HG02610 (cell line): ENCODE results near the gene CBL.
A peak's percentile ranks its signal among the peaks of the same experiment; 100 is the strongest.

ENCODE experiments used
- ATAC-seq: cut with Tn5 transposase; IDR thresholded peaks from one replicate; pipeline ENCODE4 v1.9.1; 2021; ENCODE audit warnings: mild to moderate bottlenecking, moderate library complexity; ENCODE audit not compliant: unreplicated experiment

CBL gene

GRCh38 chr11:119307974-119308373 lies 101.8 kb downstream of the CBL start:
- ATAC-seq: no peak

DNA sequence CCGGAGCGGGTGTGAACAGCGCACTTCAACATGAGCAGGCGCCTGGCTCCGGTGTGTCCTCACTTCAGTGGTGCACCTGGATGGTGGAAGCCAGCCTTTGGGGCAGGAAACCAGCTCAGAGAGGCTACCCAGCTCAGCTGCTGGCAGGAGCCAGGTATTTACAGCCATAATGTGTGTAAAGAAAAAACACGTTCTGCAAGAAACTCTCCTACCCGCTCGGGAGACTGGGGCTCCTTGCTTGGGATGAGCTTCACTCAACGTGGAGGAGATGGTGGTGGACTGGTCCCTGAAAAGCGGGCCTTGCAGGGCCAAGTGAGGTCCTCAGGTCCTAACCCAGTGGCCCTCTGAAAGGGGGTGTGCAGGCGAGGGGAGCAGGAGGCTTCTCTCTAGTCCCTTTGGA lies 103.3 kb downstream of the CBL start:
- no peak for ATAC-seq

GRCh38 chr11:119309953-119310681 lies 104.0 kb downstream of the CBL start:
- no peak for ATAC-seq

DNA sequence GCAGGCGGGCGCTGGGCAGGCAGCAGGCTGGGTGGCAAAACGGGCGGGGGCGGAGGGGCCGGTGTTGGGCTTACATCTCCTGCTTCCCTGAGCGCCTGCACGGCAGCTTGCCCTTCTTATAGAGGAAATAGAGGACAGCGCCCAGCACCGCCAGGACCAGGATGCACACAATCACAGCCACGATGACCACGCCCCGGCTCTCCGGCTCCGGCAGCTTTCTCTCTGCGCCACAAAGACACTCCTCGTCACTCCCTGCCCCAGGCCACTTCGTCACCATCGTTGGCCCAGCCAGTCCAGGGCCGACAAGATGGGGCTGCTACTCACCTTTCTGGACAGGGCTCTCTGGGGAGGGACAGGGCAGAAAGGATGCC lies 104.5 kb downstream of the CBL start:
- ATAC-seq: no peak

DNA sequence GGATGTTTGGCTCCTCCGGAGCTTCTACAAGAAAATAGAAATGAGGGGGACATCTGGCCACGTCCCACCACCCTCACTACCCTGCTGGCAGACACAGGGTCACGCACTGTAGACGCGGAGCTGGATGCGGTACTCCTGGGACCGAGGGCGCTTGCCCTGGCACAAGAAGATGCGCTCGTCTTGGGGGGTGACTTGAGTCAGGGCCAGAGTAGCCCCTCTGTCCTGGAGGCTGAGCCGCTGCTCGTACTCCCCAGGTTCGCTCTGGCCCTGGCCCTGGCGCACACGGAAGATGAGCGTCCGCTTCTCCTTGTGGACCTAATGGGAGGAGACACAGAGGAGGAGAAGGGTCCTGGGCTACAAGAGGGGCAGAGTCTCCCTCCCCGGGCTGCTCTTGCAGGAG lies 108.6 kb downstream of the CBL start:
- no peak for ATAC-seq

GRCh38 chr11:119315131-119316015 lies 109.2 kb downstream of the CBL start:
- ATAC-seq: no peak

DNA sequence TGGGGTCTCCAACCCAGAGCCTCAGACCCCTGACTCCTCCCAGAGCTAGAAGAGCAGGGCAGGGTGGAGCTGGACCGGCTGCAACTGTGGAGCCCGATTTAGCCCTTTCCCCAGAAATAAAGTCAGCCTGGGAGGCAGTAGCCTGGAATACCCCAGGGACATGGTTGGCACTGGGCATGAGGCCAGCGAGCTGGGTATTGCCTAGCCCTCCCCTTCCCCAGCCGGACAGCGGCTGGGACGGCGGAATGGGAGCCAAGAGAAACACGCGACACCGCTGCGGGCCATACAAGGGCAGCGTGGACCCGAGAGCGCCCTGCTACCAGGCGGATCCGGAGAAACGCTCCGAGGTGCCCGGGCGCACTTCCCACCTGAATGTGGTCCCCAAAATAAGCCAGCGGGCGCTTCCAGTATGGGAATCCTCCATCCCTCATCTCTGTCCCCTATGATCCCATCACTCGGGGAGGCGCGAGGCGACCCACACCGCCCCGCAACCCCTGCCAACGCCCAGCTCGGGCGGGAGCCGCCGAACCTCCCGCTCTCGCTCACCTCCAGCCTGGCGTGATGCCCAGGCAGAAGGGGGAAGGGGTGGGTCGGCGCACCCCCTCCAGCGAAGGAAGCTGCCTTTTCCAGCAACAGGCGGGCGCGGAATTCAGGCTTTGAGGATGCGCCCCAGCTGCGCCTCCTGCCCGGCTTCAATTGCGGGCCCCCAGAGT lies 110.0 kb downstream of the CBL start:
- ATAC-seq: no peak

DNA sequence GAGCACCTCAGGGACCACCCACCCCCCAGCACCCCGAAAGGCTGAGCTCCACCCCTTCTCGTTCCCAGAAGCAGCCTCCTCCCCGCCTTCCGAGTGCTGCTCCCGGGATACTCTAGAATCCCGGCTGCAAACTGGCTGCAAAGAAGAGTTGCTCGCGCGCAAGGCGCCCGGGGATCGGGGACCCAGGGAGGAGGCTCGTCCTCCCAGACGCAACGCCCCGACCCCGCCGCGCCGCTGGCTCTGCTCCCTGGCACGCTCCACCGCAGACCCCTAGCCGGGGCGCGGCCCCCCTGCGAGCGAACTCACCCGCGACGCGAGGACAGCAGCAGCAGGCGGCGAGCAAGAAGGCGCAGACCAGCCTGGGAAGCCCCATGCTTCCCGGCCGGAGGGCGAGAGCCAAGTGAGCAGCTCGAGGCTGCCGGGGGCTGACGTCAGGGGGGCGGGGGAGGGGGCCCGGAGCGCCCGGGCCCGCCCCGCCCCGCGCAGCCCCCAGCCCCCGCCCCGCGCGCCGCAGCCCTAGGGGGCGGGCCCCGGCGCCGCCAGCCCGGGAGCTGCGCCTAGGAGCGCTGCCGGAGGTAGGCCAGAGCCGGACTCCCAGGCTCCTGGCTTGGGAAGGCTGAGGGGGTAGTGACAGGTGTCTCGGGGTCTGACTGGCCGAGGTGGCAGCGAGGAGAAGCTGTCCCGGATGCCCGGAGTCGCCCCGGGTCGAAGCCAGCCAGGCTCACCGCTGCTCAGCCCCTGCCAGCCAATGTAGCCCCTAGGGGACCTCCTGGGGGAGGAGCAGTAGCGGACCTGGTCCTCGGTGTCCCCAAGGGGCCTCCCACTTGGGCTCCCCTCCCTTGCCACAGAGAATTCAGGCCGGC lies 110.8 kb downstream of the CBL start, which contains the start of gene MCAM:
Gene MCAM, minus strand, starts transcription at position 402 of the 863 bp plus-strand sequence. Its CDS starts 29 bp downstream, at position 373.
- ATAC-seq: no peak

DNA sequence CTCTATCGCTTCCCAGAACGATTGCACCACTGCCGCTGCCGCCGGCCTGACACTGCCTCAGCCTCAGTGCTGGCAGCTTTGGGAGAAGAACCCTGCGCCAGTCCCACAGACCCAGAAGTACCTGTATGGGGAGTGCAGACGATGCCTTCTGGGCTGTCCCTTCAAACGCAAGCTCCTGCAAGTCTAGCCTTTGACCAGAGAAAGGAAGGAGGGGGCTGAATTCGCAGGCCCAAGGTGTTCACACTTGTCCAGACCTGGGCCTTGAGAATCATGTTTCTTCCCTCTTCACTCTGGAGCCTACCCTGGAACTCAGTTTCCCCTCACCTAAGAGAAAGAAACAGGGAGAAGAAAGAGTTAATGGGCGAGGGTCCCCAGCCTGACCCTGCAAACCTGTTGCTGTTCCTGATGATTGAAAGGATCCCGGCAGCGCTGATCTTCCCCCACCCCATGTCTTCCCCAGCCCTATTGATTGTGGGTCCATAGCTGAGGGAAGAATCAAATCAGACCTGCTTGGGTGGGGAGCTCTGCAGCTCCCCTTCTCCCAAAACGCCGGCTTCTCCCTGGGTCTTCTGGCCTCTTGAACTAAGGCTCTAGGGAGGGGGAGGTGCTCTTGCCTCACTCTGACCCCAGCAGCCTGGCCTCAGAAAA lies 111.6 kb downstream of the CBL start:
- no peak for ATAC-seq

DNA sequence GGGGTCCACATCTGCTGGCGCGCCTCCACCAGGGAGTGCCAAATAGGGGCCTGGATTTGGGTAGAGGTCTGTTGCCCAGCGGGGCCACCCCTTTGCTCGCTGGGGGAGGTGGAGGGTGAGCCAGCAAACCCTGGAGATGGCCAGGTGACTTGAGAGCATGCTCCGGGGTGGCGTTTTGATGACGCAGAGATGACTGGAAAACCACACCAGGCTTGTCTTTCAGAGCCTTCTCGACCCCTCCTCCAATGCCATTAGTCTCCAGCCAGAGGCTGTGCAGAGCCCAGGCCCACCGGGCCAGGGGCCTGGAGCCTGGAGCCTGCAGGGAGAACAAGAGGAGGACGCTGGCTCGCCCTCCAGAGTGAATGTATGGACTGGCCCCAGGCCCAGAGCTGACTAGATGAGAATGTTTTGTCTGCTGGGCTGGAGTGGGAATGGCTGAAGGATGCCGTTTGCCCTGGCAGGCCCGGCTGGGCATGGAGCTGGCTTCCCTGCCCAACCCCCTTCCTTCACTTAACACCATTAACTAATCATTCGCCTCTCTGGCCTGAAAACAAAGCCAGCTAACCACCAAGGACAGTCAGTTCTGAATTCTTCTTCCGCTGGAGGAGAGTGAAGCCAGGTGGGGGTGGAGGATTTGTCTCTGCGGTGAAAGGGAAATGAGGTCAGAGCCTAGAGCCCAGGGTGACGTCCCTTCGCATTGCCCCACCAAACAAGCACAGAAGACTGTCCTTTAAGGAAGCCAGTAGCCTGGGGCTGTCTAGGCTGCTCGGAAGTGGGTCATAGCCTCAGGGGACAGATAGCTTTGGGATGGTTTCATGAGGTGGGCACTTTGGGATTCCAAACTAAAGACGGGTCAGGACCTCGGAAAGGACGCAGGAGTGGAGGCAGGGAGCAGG lies 112.3 kb downstream of the CBL start:
- ATAC-seq: no peak

DNA sequence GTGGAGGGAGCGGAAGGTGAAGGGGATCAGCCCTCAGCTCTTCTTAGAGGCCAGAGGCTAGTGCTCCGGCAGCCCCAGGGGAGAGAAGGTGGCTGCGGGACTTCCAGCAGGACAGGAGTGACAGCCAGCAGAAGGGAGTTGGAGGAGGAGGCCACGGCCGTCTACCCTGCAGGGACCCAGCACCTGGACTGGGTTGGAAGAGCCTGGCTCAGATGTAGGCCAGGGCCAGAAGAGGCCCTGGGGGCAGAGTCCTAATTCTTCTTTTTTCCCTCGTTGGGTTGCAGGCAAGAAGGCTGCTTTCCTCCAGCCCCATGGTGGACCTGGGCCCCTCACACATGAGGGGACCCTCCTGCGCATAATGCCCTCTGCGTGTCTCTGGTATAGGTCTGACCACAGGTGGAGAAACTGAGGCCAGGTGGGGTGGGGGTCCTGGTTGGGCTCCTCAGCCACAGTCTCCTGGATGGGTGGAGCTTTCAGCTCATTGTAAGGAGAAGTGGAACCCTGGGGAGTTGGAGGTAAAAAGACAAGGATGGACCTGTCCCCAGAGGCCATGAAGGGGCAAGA lies 113.1 kb downstream of the CBL start:
- ATAC-seq: no peak

DNA sequence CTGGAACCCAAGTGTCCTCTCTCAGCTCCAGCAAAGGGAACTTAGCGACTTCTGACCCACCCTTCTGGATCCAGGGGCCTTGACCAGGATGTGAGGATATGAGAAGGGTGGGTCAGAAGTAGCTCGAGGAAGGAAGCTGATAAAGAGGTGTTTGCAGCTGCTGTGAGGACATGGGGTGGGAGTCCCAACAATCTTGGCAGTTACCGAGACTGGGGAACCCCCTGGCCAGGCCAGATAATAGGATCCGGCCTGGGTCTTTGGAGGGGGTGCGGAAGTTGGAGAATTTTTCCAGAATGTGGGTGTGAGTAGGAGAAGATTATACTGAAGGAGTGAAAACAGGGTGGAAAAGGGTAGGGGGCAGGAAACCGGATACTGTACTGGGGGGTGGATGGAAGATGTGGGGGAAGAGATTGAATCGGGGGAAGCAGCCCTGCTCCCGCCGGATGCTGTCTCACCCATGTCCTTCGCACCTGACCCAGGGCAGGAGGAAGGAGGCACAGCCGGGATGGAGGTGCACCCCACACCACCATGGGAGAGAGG lies 113.6 kb downstream of the CBL start:
- no peak for ATAC-seq

GRCh38 chr11:119320240-119320775 lies 114.2 kb downstream of the CBL start:
- no peak for ATAC-seq

DNA sequence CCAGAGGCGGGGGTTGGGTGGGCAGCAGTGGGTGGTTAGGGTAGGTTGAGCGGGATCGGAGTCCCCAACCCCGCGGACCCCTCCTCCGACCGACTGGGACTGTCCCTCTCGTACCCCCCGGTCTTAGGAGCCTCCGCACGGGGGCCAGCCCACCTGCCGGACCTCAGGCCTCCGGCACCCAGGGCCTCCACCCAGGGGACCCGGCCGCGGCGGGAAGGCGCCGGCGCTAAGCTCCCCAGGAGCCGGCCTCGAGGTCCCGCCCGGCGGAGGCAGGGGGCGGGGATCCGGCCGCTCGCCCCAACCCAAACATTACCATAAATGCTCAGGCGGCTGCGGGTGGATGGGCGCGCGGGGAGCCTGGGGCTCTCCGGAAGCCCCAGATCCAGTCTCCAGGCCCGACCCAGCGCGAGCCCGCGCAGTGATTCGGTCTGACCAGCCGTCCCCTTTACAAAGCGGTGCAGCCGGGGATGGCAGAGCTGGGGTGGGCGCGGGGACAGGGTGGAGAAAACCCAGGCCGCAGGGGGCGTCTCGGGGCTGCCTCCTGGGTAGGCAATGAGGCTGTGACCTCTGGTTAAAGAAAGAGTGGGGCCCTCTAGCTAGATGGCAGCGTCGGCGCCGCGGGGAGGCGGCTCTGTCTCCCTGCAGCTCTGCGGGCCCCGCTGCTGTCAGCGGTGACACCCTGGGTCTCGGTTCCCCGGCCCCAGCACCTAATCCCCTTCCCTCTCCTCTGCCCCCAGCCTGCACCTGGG lies 114.8 kb downstream of the CBL start:
- peak; percentile 34 for ATAC-seq

GRCh38 chr11:119322360-119322739 lies 116.2 kb downstream of the CBL start:
- no peak for ATAC-seq

DNA sequence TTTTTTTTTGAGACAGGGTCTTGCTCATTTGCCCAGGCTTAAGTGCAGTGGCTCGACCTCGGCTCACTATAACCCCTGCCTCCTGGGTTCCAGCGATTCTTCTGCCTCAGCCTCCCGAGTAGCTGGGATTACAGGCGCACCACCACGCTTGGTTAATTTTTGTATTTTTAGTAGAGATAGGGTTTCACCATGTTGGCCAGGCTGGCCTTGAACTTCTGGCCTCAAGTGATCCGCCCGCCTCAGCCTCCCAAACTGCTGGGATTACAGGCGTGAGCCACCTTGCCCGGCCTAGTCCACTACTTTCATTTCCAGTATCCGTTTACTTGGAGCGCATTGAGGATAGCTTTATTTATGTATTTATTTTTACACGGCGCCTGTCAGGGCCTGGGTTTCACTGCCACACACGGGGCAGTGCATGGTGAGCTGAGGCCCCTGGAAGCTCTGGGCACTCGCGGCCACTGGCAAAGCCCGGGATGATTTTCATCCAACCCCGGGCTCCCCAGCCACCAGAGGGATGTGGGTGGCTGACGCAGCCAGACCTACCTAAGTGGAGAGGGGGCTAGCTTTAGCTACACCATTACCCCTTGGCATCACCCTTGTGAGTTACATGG lies 116.9 kb downstream of the CBL start:
- ATAC-seq: no peak

- ATAC-seq: no peak
Observed at GRCh38 chr11:119323532-119324033, 117.4 kb downstream of the CBL start.
